ENCODE measurements around the gene CHCHD2.
"Not testable (repeated sequence)": the region's sequence is repeated elsewhere in the genome, so short reads cannot be mapped to it uniquely, and the experiment has no call there.

CHCHD2 gene

DNA sequence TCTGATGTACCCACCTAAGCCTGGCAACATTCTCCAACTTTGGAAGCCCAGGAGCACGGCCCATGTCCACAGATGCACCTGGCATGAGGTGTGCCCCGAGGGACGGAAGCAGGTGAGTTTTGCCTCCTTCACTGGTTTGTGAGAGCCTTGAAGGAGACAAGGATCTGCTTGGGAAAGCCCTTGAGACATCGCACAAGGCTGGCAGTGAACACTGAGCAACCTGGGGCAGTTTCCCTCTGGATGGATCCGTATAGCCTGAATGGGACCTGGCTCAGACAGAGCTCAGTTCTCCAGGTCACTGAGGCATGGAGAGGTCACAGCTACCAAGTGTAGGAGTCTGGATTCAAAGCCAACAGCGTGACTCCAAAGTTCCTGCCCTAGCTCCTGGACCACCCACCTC lies 18.7 kb upstream of the CHCHD2 start:
- no peaks in the 10 kb centered on the region for H3K27me3 ChIP-seq (ENCODE audit: low read depth, low read length)
- no peaks in the 10 kb centered on the region for H3K4me1 ChIP-seq (ENCODE audit: low read length)
- H3K4me3 ChIP-seq (ENCODE audit: low read length) = no peak overlapping the region
- no peaks in the 10 kb centered on the region for H3K9me3 ChIP-seq (ENCODE audit: insufficient read depth, low read length)
- H2AFZ ChIP-seq (ENCODE audit: low read depth, low read length) = no peak overlapping the region
- no peaks in the 10 kb centered on the region for H3K79me2 ChIP-seq (ENCODE audit: low read length)
- no peaks in the 10 kb centered on the region for H3K36me3 ChIP-seq (replicated peaks; ENCODE audit: low read depth, low read length)
- no peak overlapping the region for H3K27ac ChIP-seq (ENCODE audit: low read length)
- TF ChIP-seq CTCF (IDR thresholded peaks at IDR 0.05; ENCODE audit: low read depth, low read length) (no peak), EZH2phosphoT487 (IDR thresholded peaks at IDR 0.05; ENCODE audit: low read depth) (no peak)
- H3K4me2 ChIP-seq (ENCODE audit: low read length) = no peak overlapping the region
- no peak overlapping the region for H3K9ac ChIP-seq (ENCODE audit: low read length)
- no peaks in the 10 kb centered on the region for H4K20me1 ChIP-seq (ENCODE audit: insufficient read depth, low read length)

- Histone ChIP-seq H3K36me3 (replicated peaks; ENCODE audit: low read depth, low read length) (no peaks in the 10 kb centered on the region), H3K27ac (ENCODE audit: low read length) (no peak overlapping the region), H4K20me1 (ENCODE audit: insufficient read depth, low read length) (no peaks in the 10 kb centered on the region), H3K4me1 (ENCODE audit: low read length) (no peaks in the 10 kb centered on the region), H3K4me3 (ENCODE audit: low read length) (no peak overlapping the region), H3K9ac (ENCODE audit: low read length) (no peak overlapping the region), H3K27me3 (ENCODE audit: low read depth, low read length) (no peaks in the 10 kb centered on the region), H3K4me2 (ENCODE audit: low read length) (no peak overlapping the region), H3K79me2 (ENCODE audit: low read length) (no peaks in the 10 kb centered on the region), H2AFZ (ENCODE audit: low read depth, low read length) (no peak overlapping the region), H3K9me3 (ENCODE audit: insufficient read depth, low read length) (no peaks in the 10 kb centered on the region)
- no peak for TF ChIP-seq CTCF (IDR thresholded peaks at IDR 0.05; ENCODE audit: low read depth, low read length)
- TF ChIP-seq EZH2phosphoT487 (IDR thresholded peaks at IDR 0.05; ENCODE audit: low read depth) = no peak
Measured at GRCh38 chr7:56121440-56121839, 15.2 kb upstream of the CHCHD2 start.

GRCh38 chr7:56115852-56116538 lies 9.7 kb upstream of the CHCHD2 start, which contains the start of gene NUPR2:
TSS of gene NUPR2 (minus strand) at chr7:56116417. CDS start at chr7:56116314, 103 bp downstream.
- no peak within 1 kb of the TSS for H3K27ac ChIP-seq (ENCODE audit: low read length)
- no peak within 1 kb of the TSS for H2AFZ ChIP-seq (ENCODE audit: low read depth, low read length)
- no peak for TF ChIP-seq EZH2phosphoT487 (IDR thresholded peaks at IDR 0.05; ENCODE audit: low read depth)
- H3K79me2 ChIP-seq (ENCODE audit: low read length) = no peaks in the 10 kb centered on the region
- H3K27me3 ChIP-seq (ENCODE audit: low read depth, low read length) = no peaks in the 10 kb centered on the region
- no peaks in the 10 kb centered on the region for H3K36me3 ChIP-seq (replicated peaks; ENCODE audit: low read depth, low read length)
- H3K4me2 ChIP-seq (ENCODE audit: low read length) = no peak within 1 kb of the TSS
- H3K9me3 ChIP-seq (ENCODE audit: insufficient read depth, low read length) = no peaks in the 10 kb centered on the region
- no peaks in the 10 kb centered on the region for H3K4me1 ChIP-seq (ENCODE audit: low read length)
- H3K9ac ChIP-seq (ENCODE audit: low read length) = no peak within 1 kb of the TSS
- no peaks in the 10 kb centered on the region for H4K20me1 ChIP-seq (ENCODE audit: insufficient read depth, low read length)
- no peak within 1 kb of the TSS for H3K4me3 ChIP-seq (ENCODE audit: low read length)

- not testable (repeated sequence) for H3K27me3 ChIP-seq (ENCODE audit: low read depth, low read length); H3K9me3 ChIP-seq (ENCODE audit: insufficient read depth, low read length); H3K27ac ChIP-seq (ENCODE audit: low read length)
Measured at GRCh38 chr7:56112244-56112643, 6.0 kb upstream of the CHCHD2 start.

GRCh38 chr7:56110611-56111010 lies 4.3 kb upstream of the CHCHD2 start:
- TF ChIP-seq CTCF (IDR thresholded peaks at IDR 0.05; ENCODE audit: low read depth, low read length) (no peak), EZH2phosphoT487 (IDR thresholded peaks at IDR 0.05; ENCODE audit: low read depth) (no peak)
- Histone ChIP-seq H3K79me2 (ENCODE audit: low read length) (peaks cover 7% of the 10 kb centered on the region), H2AFZ (ENCODE audit: low read depth, low read length) (no peak overlapping the region), H3K4me1 (ENCODE audit: low read length) (peaks cover 7% of the 10 kb centered on the region; the same call in 1 of the 2 replicates), H3K4me3 (ENCODE audit: low read length) (no peak overlapping the region), H3K9ac (ENCODE audit: low read length) (no peak overlapping the region), H3K36me3 (replicated peaks; ENCODE audit: low read depth, low read length) (no peaks in the 10 kb centered on the region), H4K20me1 (ENCODE audit: insufficient read depth, low read length) (no peaks in the 10 kb centered on the region), H3K27ac (ENCODE audit: low read length) (no peak overlapping the region), H3K27me3 (ENCODE audit: low read depth, low read length) (no peaks in the 10 kb centered on the region), H3K9me3 (ENCODE audit: insufficient read depth, low read length) (no peaks in the 10 kb centered on the region), H3K4me2 (ENCODE audit: low read length) (no peak overlapping the region)

More at GRCh38 chr7:56112244-56112643, 6.0 kb upstream of the CHCHD2 start:
- not testable (repeated sequence) for H3K4me1 ChIP-seq (ENCODE audit: low read length); H3K36me3 ChIP-seq (replicated peaks; ENCODE audit: low read depth, low read length); H3K9ac ChIP-seq (ENCODE audit: low read length); H2AFZ ChIP-seq (ENCODE audit: low read depth, low read length); H3K4me2 ChIP-seq (ENCODE audit: low read length); H4K20me1 ChIP-seq (ENCODE audit: insufficient read depth, low read length); H3K4me3 ChIP-seq (ENCODE audit: low read length); H3K79me2 ChIP-seq (ENCODE audit: low read length)
